ENCODE data around the gene ASTL.
"Not testable (repeated sequence)": the region's sequence is repeated elsewhere in the genome, so short reads cannot be mapped to it uniquely, and the experiment has no call there.

ASTL gene

DNA sequence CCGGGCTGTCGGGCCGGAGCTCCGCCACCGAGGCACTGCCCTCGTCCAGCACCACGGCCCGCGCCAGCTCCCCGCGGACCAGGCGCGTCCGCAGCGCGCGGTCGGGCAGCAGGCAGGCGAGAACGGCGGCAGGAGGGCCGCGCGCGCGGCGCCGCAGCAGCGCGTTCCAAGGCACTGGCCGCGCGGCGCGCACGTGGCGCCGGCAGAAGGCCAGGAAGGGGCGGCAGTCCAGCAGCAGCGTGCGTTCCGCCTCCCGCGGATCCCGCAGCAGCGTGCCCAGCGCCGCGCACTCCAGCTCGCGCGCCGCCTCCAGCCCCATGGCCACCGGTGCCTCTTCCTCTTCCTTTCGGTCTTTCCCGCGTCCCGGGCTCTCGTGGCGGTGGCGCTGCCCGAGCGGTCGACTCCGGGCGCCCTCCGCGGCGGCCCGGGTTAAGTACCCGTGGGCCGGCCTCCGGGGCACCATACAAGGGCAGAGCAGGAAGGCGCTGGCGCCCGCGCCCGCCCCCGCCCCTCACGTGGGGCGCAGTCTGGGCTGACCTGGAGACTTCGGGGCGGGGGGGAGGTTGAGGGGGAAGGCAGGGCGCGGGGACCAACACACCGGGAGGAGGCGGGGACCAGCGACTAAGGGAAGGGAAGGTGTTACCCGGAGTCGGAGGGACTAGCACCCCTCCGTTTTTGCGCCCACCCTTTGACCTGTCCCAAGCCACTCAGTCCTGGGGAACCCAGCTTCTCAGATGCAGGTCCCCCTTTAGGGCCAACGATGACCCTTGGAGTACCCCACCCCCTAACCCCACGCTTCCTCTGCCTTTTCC lies 6.9 kb upstream of the ASTL start, which contains the start of gene DUSP2:
DUSP2 (minus strand) TSS at position 405 of the 812 bp plus-strand sequence; CDS start at position 319, 86 bp downstream.
- DNase-seq, result peak; percentile 51

DNA sequence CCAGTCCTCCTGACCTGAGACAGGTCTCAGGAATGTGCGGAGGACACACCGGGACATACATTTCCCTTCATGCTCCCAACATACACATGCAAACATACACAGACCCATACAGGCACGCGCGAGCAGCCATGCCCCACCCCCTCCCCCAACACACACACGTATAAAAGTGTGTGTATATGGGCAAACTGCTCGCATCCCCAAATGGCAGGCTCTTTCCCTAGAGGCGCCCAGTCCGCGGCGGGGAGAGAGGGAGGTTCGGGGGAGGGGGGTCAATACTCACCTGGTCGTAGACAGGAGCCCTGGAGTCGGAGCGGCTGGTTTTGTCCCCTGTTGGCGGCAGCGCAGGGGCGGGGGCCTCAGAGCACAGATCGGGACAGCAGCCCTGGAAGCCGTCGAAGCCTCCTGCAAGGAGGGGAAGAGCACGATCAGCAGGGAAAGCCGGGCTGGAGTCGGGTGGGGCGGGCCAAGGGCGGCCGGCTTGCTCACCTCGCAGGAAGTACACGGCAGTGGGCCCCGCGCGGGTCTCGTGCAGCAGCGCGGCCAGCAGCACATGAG lies 6.3 kb upstream of the ASTL start:
- no peak for DNase-seq

- DNase-seq, result no peak
Measured at GRCh38 chr2:96143848-96144480, 5.7 kb upstream of the ASTL start.

GRCh38 chr2:96143231-96143847 lies 5.0 kb upstream of the ASTL start:
- no peak for DNase-seq

- no peak for DNase-seq
Measured at GRCh38 chr2:96142217-96143113, 4.2 kb upstream of the ASTL start.

DNA sequence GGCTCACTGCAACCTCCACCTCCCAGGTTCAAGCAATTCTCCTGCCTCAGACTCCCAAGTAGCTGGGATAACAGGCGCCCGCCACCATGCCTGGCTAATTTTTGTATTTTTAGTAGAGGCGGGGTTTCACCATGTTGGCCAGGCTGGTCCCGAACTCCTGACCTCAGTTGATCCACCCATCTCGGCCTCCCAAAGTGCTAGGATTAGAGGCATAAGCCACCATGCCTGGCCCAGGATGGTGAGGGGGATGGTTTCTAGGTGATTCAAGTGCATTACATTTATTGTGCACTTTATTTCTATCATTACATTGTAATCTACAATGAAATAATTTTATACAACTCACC lies 3.3 kb upstream of the ASTL start:
- not testable (repeated sequence) for DNase-seq

GRCh38 chr2:96140941-96141623 lies 2.8 kb upstream of the ASTL start:
- no peak for DNase-seq

GRCh38 chr2:96139181-96139758 lies 968 bp upstream of the ASTL start:
- DNase-seq, result no peak

GRCh38 chr2:96137321-96138178 lies 752 bp downstream of the ASTL start:
- no peak for DNase-seq

DNA sequence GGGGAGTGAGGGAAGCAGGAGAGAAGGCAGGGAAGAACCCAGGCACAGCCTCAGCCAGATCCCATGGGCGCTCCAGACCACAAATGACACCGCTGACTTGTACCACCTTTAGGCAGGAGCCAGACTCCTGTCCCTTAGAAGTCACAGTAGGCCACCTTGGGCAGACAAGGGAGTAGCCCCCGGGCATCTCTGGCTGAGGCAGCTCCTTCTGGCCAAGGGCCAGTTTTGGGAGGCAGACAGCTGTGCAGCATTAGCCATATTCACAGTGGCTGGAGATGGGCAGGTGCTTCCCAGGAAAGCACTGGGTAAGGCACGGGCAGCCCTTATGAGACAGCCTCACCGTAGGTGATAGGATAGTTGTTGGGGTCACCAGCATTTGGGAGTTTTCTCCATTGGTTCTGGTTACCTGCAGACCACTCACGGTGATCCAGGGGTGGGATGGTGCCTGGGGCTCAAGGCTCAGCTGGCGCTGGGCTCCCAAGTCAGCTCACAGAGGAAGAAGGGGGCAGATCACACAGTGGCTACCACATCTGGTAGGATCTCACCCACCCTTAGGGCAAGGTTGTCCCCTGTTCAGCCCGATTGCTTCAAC lies 2.1 kb downstream of the ASTL start:
- DNase-seq, result no peak

DNA sequence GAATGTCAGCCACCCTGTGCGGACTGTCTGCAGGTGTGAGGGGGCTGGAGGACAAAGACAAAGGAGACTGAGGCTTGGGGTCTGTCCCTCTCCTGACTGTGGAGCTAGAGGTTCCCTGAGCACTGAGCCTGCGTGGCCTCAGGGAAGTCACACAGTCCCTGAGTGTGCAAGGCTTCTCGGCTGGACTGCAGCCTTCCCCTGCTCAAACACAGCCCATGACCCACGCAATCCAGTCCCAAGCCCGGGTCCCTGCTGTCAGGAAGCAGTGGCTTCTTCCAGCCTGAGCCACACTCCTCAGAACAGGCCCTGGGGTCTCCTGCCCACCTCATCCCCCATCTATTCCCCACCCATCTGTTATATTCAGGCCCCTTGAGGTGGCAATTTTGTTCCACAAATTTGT lies 2.7 kb downstream of the ASTL start:
- no peak for DNase-seq

- DNase-seq, result no peak
Measured at GRCh38 chr2:96135171-96135570, 3.1 kb downstream of the ASTL start.

GRCh38 chr2:96134421-96134820 lies 3.9 kb downstream of the ASTL start:
- no peak for DNase-seq

DNA sequence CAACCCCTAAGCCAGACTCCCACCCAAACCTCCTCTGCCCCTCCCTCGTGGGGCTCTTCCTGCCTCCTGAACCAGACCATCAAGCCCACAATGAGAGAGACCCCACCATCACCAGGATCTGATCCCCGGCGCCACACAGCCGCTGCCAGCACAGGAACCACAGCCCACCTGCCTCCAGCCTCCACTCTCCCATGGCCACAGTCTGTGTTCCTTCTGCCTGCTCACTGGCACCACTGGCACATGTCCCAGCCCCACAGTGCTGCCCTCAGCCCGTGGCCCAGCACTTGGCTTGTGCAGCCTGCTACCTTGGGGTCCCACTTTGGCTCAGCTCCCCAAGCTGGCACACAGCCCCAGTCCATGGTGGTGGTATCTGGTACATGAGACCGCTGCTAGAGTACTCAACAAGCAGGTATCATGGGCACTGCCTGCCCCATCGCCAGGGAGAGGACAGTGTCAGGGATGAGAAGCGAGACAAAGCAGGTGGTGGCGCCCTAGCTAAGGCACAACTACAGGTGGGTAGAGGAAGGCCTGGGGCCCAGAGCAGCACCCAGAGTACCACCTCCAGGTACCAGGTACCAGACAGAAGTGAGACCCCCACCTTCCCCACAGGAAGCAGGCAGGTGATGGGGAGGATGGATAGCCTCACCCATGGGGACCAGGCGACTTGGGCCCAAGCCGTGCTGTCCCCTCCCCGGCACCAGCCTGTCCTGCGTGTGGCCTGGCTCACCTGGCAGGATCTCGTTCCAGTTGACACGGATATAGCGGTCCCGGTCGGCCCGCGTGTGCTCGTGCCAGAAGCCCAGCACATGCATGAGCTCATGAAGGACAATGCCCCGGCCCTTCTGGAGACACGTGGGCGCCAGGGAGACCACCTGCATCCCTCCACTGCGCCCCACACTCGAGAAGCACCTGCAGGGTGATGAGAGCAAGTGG lies 6.2 kb downstream of the ASTL start:
- DNase-seq, result no peak

GRCh38 chr2:96131152-96131812 lies 7.0 kb downstream of the ASTL start:
- DNase-seq, result no peak

- DNase-seq, result no peak
Measured at GRCh38 chr2:96130483-96130882, 7.8 kb downstream of the ASTL start.

GRCh38 chr2:96129528-96130120 lies 8.7 kb downstream of the ASTL start:
- DNase-seq, result no peak

DNA sequence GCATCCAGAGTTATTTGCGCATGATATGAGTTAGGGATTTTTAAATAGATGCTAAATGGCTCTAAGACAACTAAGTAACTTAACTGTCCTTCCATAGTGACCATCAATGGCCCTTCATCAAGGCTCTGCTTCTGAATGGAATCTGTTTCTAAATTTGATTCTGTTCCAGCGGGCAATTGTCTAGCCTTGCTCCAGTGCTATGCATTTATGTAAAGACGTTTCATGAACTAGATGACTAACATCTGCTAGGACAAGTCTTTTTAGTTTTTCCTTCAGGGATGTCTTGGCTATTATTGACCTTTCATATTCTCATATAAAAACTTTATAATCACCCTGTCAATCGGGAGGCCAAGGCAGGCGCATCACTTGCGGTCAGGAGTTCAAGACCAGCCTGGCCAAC lies 9.8 kb downstream of the ASTL start:
- no peak for DNase-seq
